Measurements from ENCODE around the gene NAA80. TPM values are rescaled to one million over a fixed set of nuclear protein-coding genes. Genes with fewer than 3 reads are reported as not detected.

Gene NAA80
- total RNA-seq, 1 experiment from 2014 or later: 8.7 TPM

- no TSS peak for BruUV-seq (replicated peaks)
- H3K9me2 ChIP-seq (replicated peaks; ENCODE audit: low read length): no peaks in the 10 kb centered on the region
- intact Hi-C loops (cut with micrococcal nuclease): loop anchor here (2.0 kb wide), 1 partner anchor 30 kb away; no protein-coding TSS in a partner anchor
- no peak overlapping the region for H3K4me2 ChIP-seq (ENCODE audit: low read length)
- H3K4me1 ChIP-seq (ENCODE audit: insufficient read depth, low read length): peaks cover 9% of the 10 kb centered on the region; the same call in 1 of the 2 replicates
- peaks cover 19% of the 10 kb centered on the region for H3K36me3 ChIP-seq (ENCODE audit: low read depth, low read length)
- H3K79me2 ChIP-seq (ENCODE audit: low read length): peaks cover 11% of the 10 kb centered on the region
- CTCF ChIA-PET: no interaction called here
- H3K27me3 ChIP-seq (ENCODE audit: low read length): no peaks in the 10 kb centered on the region
- H3K4me3 ChIP-seq (ENCODE audit: low read length): no peak overlapping the region
- H3K9me3 ChIP-seq (ENCODE audit: low read length): no peaks in the 10 kb centered on the region
- H3K27ac ChIP-seq (ENCODE audit: low read length): no peak overlapping the region
- DNase-seq (peak; percentile 67), ATAC-seq (peak; percentile 26)
- H2AFZ ChIP-seq (ENCODE audit: low read length): no peak overlapping the region
- no peaks in the 10 kb centered on the region for H4K20me1 ChIP-seq (ENCODE audit: low read length)
- no peak overlapping the region for H3K9ac ChIP-seq (ENCODE audit: low read length)
- POLR2A ChIA-PET (ENCODE audit: unreplicated experiment): no interaction called here
- TF ChIP-seq EZH2 (IDR thresholded peaks at IDR 0.05; ENCODE audit: low read length, unreplicated experiment) (no peak), CTCF (conservative IDR thresholded peaks at IDR 0.05; ENCODE audit: low read depth, low read length) (peak; percentile 89), EZH2phosphoT487 (IDR thresholded peaks at IDR 0.05; ENCODE audit: borderline replicate concordance, low read length) (no peak)
- H3F3A ChIP-seq (ENCODE audit: low read length, unreplicated experiment): no peaks in the 10 kb centered on the region
Observed at GRCh38 chr3:50256978-50257890, 42.0 kb downstream of the NAA80 start.

GRCh38 chr3:50255251-50255615 lies 44.0 kb downstream of the NAA80 start:
- H3F3A ChIP-seq (ENCODE audit: low read length, unreplicated experiment): no peaks in the 10 kb centered on the region
- POLR2A ChIA-PET (ENCODE audit: unreplicated experiment): no interaction called here
- no peak overlapping the region for H3K27ac ChIP-seq (ENCODE audit: low read length)
- no peak overlapping the region for H3K4me3 ChIP-seq (ENCODE audit: low read length)
- H3K4me1 ChIP-seq (ENCODE audit: insufficient read depth, low read length): peaks cover 14% of the 10 kb centered on the region
- intact Hi-C loops (cut with micrococcal nuclease): no loop called here
- H3K9me3 ChIP-seq (ENCODE audit: low read length): no peaks in the 10 kb centered on the region
- H4K20me1 ChIP-seq (ENCODE audit: low read length): 0 out of 2 replicates have a peak, but pooled peaks cover 7% of the 10 kb centered on the region
- H3K9me2 ChIP-seq (replicated peaks; ENCODE audit: low read length): no peaks in the 10 kb centered on the region
- H2AFZ ChIP-seq (ENCODE audit: low read length): no peak overlapping the region
- BruUV-seq (replicated peaks): no TSS peak
- no peak overlapping the region for H3K9ac ChIP-seq (ENCODE audit: low read length)
- CTCF ChIA-PET: no interaction called here
- DNase-seq: no peak
- H3K27me3 ChIP-seq (ENCODE audit: low read length): no peaks in the 10 kb centered on the region
- no peak overlapping the region for H3K4me2 ChIP-seq (ENCODE audit: low read length)
- H3K79me2 ChIP-seq (ENCODE audit: low read length): peaks cover 28% of the 10 kb centered on the region
- H3K36me3 ChIP-seq (ENCODE audit: low read depth, low read length): peaks cover 19% of the 10 kb centered on the region
- no peak for TF ChIP-seq CTCF (conservative IDR thresholded peaks at IDR 0.05; ENCODE audit: low read depth, low read length)
- TF ChIP-seq EZH2 (IDR thresholded peaks at IDR 0.05; ENCODE audit: low read length, unreplicated experiment): no peak
- no peak for TF ChIP-seq EZH2phosphoT487 (IDR thresholded peaks at IDR 0.05; ENCODE audit: borderline replicate concordance, low read length)
- ATAC-seq: no peak

Data from PC-3 (cell line).